ENCODE measurements around the gene ZNF827.

ZNF827 gene

DNA sequence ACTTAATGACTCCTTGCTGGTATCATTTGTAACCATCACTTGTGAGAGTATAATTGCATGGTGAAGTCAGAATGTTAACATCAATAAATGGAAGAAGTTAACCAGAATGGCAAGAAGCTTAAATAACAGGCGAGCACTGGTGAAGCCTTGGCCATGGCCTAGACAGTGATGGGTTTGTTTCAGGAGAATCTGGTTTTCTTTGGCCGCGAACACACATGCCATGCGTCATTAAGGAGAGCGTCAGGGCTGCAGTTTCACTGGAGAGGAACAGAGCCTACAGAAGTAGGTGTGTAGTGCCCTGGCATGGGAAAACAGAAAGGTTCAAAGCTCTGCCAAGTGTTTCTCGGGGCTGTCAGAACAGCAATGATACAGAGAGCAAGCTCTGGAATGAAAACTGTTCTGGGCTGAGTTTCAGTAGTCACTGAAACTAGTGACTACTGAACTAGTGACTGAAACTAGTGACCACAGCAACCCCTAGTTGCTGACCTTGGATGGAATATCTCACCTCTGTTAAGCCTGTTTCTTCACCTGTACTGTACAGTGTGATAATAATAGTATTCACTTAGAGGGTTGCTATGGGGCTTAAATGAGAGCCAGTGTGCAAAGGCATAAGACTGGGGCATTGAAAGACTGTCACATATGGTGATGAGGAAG is 164.9 kb downstream of the ZNF827 start:
- H3K27ac ChIP-seq: no peak overlapping the region
- no peak for TF ChIP-seq ZFX (IDR thresholded peaks at IDR 0.05)
- TF ChIP-seq, protein P1, sequence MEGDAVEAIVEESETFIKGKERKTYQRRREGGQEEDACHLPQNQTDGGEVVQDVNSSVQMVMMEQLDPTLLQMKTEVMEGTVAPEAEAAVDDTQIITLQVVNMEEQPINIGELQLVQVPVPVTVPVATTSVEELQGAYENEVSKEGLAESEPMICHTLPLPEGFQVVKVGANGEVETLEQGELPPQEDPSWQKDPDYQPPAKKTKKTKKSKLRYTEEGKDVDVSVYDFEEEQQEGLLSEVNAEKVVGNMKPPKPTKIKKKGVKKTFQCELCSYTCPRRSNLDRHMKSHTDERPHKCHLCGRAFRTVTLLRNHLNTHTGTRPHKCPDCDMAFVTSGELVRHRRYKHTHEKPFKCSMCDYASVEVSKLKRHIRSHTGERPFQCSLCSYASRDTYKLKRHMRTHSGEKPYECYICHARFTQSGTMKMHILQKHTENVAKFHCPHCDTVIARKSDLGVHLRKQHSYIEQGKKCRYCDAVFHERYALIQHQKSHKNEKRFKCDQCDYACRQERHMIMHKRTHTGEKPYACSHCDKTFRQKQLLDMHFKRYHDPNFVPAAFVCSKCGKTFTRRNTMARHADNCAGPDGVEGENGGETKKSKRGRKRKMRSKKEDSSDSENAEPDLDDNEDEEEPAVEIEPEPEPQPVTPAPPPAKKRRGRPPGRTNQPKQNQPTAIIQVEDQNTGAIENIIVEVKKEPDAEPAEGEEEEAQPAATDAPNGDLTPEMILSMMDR (conservative IDR thresholded peaks at IDR 0.05): no peak

DNA sequence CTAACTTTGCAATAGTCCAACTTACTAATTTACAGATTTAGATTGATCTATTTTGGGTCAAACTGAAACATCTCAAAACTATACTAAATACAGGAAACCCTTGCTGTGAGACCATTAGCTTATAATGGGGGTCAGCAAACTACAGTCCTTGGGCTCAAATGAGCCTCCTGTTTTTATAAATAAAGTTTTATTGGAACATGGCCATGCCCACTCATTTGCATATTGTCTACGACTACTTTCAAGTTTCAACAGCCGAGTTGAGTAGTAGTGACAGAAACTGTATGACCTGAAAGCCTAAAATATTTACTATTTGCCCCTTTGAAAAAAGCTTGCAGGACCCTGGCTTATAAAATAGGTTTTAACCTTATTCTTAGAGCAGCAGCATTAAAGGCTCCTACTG is 166.3 kb downstream of the ZNF827 start:
- H3K27ac ChIP-seq: no peak overlapping the region
- TF ChIP-seq, protein P1 (conservative IDR thresholded peaks at IDR 0.05): no peak
- no peak for TF ChIP-seq ZFX (IDR thresholded peaks at IDR 0.05)

DNA sequence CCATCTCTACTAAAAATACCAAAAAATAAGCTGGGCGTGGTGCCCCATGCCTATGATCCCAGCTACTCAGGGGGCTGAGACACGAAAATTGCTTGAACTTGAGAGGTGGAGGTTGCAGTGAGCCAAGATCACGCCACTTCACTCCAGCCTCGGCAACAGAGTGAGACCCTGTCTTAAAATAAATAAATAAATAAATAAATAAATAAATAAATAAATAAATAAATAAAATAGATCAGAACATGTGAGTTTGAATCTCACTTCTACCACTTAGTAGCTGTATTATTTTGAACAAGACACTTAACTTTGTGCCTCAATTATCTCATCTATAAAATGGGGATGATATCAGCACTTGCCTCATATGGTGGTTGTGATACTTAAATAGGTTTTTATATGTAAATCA is 168.5 kb downstream of the ZNF827 start:
- no peak for TF ChIP-seq ZFX (IDR thresholded peaks at IDR 0.05)
- TF ChIP-seq, protein P1 (conservative IDR thresholded peaks at IDR 0.05): no peak
- no peak overlapping the region for H3K27ac ChIP-seq

DNA sequence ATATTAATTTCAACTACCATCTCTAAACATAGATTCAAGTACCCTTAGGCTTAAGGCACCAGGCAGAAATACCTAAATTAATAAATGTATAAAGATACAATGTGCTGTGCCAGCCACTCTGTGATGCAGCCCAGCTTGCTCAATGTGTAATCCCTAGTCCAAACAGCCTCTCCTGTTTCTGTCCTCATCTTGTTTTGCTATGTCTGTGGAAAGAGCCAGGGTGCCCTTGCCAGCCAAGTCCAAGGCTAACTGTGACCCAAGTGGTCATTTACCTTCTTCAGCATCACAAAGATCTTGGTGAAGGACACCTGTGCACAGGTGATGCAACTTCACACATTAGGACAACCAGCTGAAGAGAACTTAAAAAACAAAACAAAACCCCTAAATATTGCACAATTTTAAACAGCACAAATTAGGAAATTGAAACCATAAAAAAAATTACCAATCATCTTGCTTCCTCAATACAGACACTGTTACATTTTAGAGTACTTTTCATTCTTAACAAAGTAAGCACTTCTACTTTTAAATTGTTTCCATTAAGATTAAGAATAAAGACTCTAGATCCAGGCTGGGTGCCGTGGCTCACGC is 169.1 kb downstream of the ZNF827 start:
- no peak overlapping the region for H3K27ac ChIP-seq
- TF ChIP-seq, protein P1 (conservative IDR thresholded peaks at IDR 0.05): no peak
- TF ChIP-seq ZFX (IDR thresholded peaks at IDR 0.05): no peak

DNA sequence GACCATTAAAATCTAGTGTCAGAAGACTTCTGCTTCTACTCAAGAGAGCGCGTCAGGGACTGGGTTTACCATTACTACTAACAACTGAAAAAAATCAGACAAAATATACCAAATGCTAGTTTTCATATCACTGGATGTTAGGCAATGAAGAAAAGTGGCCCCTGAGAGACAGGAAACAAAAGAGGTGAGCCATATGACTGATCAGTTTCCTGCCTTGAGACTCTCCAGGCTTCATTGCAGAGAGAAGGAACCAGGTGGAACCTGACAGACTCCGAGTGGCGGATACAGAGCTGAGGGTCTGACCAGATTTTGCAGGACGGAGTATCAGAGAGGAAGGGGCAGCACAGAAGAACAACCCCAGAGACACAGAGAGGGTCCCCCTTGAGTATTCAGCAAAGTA is 172.3 kb downstream of the ZNF827 start:
- TF ChIP-seq ZFX (IDR thresholded peaks at IDR 0.05): no peak
- TF ChIP-seq, protein P1 (conservative IDR thresholded peaks at IDR 0.05): no peak
- no peak overlapping the region for H3K27ac ChIP-seq

DNA sequence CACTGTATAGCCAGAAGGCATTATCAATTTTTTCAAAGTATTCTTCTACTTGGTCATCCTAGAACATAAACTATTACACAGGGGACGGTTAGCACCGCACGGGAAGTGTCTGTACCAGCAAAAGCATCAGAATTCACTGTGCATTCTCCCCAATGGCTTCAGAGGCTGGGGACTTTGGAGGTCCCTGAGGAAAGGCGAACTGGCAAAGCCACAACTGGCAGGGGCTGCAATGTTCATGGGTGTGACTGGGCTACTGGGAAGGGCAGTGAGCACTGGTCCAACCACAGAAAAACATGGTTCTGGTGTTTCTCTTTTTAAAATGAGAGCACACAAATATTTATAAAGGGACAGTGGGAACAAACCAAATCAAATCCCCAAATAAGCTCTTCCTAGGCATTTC is 175.2 kb downstream of the ZNF827 start:
- TF ChIP-seq, protein P1 (conservative IDR thresholded peaks at IDR 0.05): no peak
- TF ChIP-seq ZFX (IDR thresholded peaks at IDR 0.05): no peak
- no peak overlapping the region for H3K27ac ChIP-seq

DNA sequence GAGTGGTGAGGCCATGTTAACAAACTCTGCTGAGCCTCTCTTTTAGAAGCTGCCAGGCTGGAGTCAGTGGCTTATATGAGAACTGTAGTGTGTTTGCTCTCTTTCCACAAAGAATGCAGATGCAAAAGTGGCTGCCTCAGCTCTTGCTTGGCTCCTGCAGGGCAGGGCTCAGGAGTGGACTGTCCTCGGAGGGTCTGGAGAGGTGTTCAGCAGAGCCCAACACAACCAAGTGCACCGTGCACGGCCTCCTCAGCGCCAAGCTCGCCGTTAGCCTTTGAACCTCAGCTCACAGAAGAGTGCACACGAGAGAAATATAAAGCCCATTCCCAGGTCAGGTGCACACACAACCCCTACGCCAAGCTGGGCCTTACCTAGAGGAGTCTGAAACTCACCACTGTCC is 175.9 kb downstream of the ZNF827 start:
- TF ChIP-seq, protein P1 (conservative IDR thresholded peaks at IDR 0.05): no peak
- no peak for TF ChIP-seq ZFX (IDR thresholded peaks at IDR 0.05)
- H3K27ac ChIP-seq: no peak overlapping the region
